ENCODE results near the gene SIVA1.
"Not testable (repeated sequence)": the region's sequence is repeated elsewhere in the genome, so short reads cannot be mapped to it uniquely, and the experiment has no call there.

SIVA1 gene

GRCh38 chr14:104719343-104719742, 33.6 kb upstream of the SIVA1 start:
- no peak for DNase-seq (ENCODE audit: low spot score)

- no peak for DNase-seq (ENCODE audit: low spot score)
Observed at GRCh38 chr14:104721505-104722431, 31.2 kb upstream of the SIVA1 start.

- DNase-seq (ENCODE audit: low spot score), result peak; percentile 18
Observed at GRCh38 chr14:104722938-104723650, 29.9 kb upstream of the SIVA1 start.

GRCh38 chr14:104723651-104724406, 29.1 kb upstream of the SIVA1 start, which contains the start of gene ADSS1:
TSS of gene ADSS1 (plus strand) at chr14:104724229. CDS start at chr14:104724271, 42 bp downstream.
- DNase-seq (ENCODE audit: low spot score), result peak; percentile 46

- peak; percentile 28 for DNase-seq (ENCODE audit: low spot score)
Observed at GRCh38 chr14:104724407-104724980, 28.5 kb upstream of the SIVA1 start.

- peak; percentile 55 for DNase-seq (ENCODE audit: low spot score)
Observed at GRCh38 chr14:104724981-104725771, 27.8 kb upstream of the SIVA1 start.

GRCh38 chr14:104725772-104726548, 27.0 kb upstream of the SIVA1 start:
- DNase-seq (ENCODE audit: low spot score), result no peak

GRCh38 chr14:104726600-104727451, 26.1 kb upstream of the SIVA1 start:
- no peak for DNase-seq (ENCODE audit: low spot score)

- no peak for DNase-seq (ENCODE audit: low spot score)
Observed at GRCh38 chr14:104728631-104729030, 24.3 kb upstream of the SIVA1 start.

- DNase-seq (ENCODE audit: low spot score), result not testable (repeated sequence)
Observed at GRCh38 chr14:104729176-104729834, 23.6 kb upstream of the SIVA1 start.

- no peak for DNase-seq (ENCODE audit: low spot score)
Observed at GRCh38 chr14:104729835-104730181, 23.1 kb upstream of the SIVA1 start.

- no peak for DNase-seq (ENCODE audit: low spot score)
Observed at GRCh38 chr14:104730487-104730886, 22.5 kb upstream of the SIVA1 start.

GRCh38 chr14:104731320-104732294, 21.3 kb upstream of the SIVA1 start:
- no peak for DNase-seq (ENCODE audit: low spot score)

GRCh38 chr14:104732355-104732804, 20.6 kb upstream of the SIVA1 start:
- no peak for DNase-seq (ENCODE audit: low spot score)

GRCh38 chr14:104732931-104733681, 19.8 kb upstream of the SIVA1 start:
- DNase-seq (ENCODE audit: low spot score), result no peak

GRCh38 chr14:104734051-104734587, 18.8 kb upstream of the SIVA1 start:
- DNase-seq (ENCODE audit: low spot score), result no peak

GRCh38 chr14:104734601-104734990, 18.4 kb upstream of the SIVA1 start:
- no peak for DNase-seq (ENCODE audit: low spot score)
